H9 (cell line): ENCODE data around the gene CADPS2. TPM values are rescaled to one million over a fixed set of nuclear protein-coding genes. Genes with fewer than 3 reads are reported as not detected.
A peak's percentile ranks its signal among the peaks of the same experiment; 100 is the strongest.

ENCODE experiments used
- DNase-seq: peaks from one replicate; pipeline ENCODE4 v3.0.0-alpha.2; 2017
- H2AFZ ChIP-seq: one replicate; pipeline ENCODE4 v1.6.1; 2013; ENCODE audit warnings: mild to moderate bottlenecking, low read length, control low read depth, moderate library complexity
- H2AK5ac ChIP-seq: 2 replicates; pipeline ENCODE4 v1.6.1; 2013; ENCODE audit warnings: low read length, control low read depth, mixed read lengths; ENCODE audit not compliant: insufficient read length
- H2BK120ac ChIP-seq: one replicate; pipeline ENCODE4 v1.6.1; 2013; ENCODE audit warnings: low read depth, mild to moderate bottlenecking, low read length, control low read depth, inconsistent platforms; ENCODE audit not compliant: poor library complexity, severe bottlenecking
- H2BK12ac ChIP-seq: 2 replicates; pipeline ENCODE4 v1.6.1; 2013; ENCODE audit warnings: low read length, control low read depth, mixed read lengths, low read depth; ENCODE audit not compliant: insufficient read length
- H2BK15ac ChIP-seq: 2 replicates; pipeline ENCODE4 v1.6.1; 2013; ENCODE audit warnings: low read depth, low read length, control low read depth
- H2BK20ac ChIP-seq: one replicate; pipeline ENCODE4 v1.6.1; 2013; ENCODE audit warnings: low read depth, mild to moderate bottlenecking, low read length, control low read depth, inconsistent platforms; ENCODE audit not compliant: poor library complexity, severe bottlenecking
- H2BK5ac ChIP-seq: 2 replicates; pipeline ENCODE4 v1.6.1; 2013; ENCODE audit warnings: low read length, control low read depth, mixed read lengths; ENCODE audit not compliant: insufficient read length
- H3K14ac ChIP-seq: 2 replicates; pipeline ENCODE4 v1.6.1; 2013; ENCODE audit warnings: low read length, control low read depth; ENCODE audit not compliant: insufficient read depth
- H3K18ac ChIP-seq: 2 replicates; pipeline ENCODE4 v1.6.1; 2013; ENCODE audit warnings: low read depth, mild to moderate bottlenecking, mixed read lengths, low read length, control low read depth; ENCODE audit not compliant: insufficient read length
- H3K23ac ChIP-seq: 2 replicates; pipeline ENCODE4 v1.6.1; 2013; ENCODE audit warnings: low read length, control low read depth, mixed read lengths, low read depth; ENCODE audit not compliant: insufficient read length
- H3K23me2 ChIP-seq: 2 replicates; pipeline ENCODE4 v1.6.1; 2013; ENCODE audit warnings: low read depth, mild to moderate bottlenecking, mixed read lengths, low read length, control low read depth; ENCODE audit not compliant: insufficient read length, poor library complexity, severe bottlenecking
- H3K27ac ChIP-seq: 2 replicates; pipeline ENCODE4 v1.5.1; 2013; ENCODE audit warnings: low read length, control low read depth, mixed read lengths, low read depth; ENCODE audit not compliant: insufficient read length
- H3K27me3 ChIP-seq: 2 replicates; pipeline ENCODE4 v1.6.1; 2013; ENCODE audit warnings: low read length, control low read depth, inconsistent platforms; ENCODE audit not compliant: insufficient read depth
- H3K4ac ChIP-seq: 2 replicates; pipeline ENCODE4 v1.6.1; 2013; ENCODE audit warnings: low read depth, mild to moderate bottlenecking, control low read depth, inconsistent platforms, low read length, moderate library complexity
- H3K4me1 ChIP-seq: 2 replicates; pipeline ENCODE4 v1.6.1; 2013; ENCODE audit warnings: low read length, control low read depth, inconsistent platforms; ENCODE audit not compliant: insufficient read depth
- H3K4me2 ChIP-seq: 2 replicates; pipeline ENCODE4 v1.6.1; 2013; ENCODE audit warnings: low read length, control low read depth, mixed read lengths; ENCODE audit not compliant: insufficient read length, insufficient read depth
- H3K56ac ChIP-seq: 2 replicates; pipeline ENCODE4 v1.6.1; 2013; ENCODE audit warnings: low read depth, mild to moderate bottlenecking, mixed read lengths, low read length, control low read depth; ENCODE audit not compliant: insufficient read length
- H3K79me1 ChIP-seq: 2 replicates; pipeline ENCODE4 v1.6.1; 2013; ENCODE audit warnings: low read depth, mild to moderate bottlenecking, moderate library complexity, low read length, control low read depth, inconsistent platforms; ENCODE audit not compliant: insufficient read depth, poor library complexity, severe bottlenecking
- H3K79me2 ChIP-seq: 2 replicates; pipeline ENCODE4 v1.6.1; 2013; ENCODE audit warnings: low read length, control low read depth, inconsistent platforms; ENCODE audit not compliant: insufficient read depth
- H3K9ac ChIP-seq: 2 replicates; pipeline ENCODE4 v1.6.1; 2013; ENCODE audit warnings: low read length, control low read depth, mixed read lengths; ENCODE audit not compliant: insufficient read length; ENCODE audit errors: extremely low read depth
- H3K9me3 ChIP-seq: one replicate; pipeline ENCODE4 v1.6.1; 2013; ENCODE audit warnings: low read depth, low read length, inconsistent platforms; ENCODE audit not compliant: control insufficient read depth
- H3T11ph ChIP-seq: one replicate; pipeline ENCODE4 v1.6.1; 2013; ENCODE audit warnings: mild to moderate bottlenecking, low read length, control low read depth, inconsistent platforms
- H4K20me1 ChIP-seq: one replicate; pipeline ENCODE4 v1.6.1; 2013; ENCODE audit not compliant: control insufficient read depth, insufficient read length, insufficient read depth
- H4K5ac ChIP-seq: 2 replicates; pipeline ENCODE4 v1.6.1; 2013; ENCODE audit warnings: low read depth, mild to moderate bottlenecking, mixed read lengths, low read length, control low read depth; ENCODE audit not compliant: insufficient read length
- H4K8ac ChIP-seq: replicated peaks from 2 replicates; pipeline ENCODE4 v1.6.1; 2013; ENCODE audit warnings: low read length, control low read depth, mixed read lengths, low read depth; ENCODE audit not compliant: insufficient read length
- H4K91ac ChIP-seq: 2 replicates; pipeline ENCODE4 v1.6.1; 2013; ENCODE audit warnings: low read depth, mild to moderate bottlenecking, moderate library complexity, mixed read lengths, low read length, control low read depth; ENCODE audit not compliant: insufficient read length
- H3K27ac Mint-ChIP-seq, 3 experiments: 2 replicates in 2 of 3; 3 replicates in 1 of 3; pipeline ENCODE4 v1.8.0; 2020 to 2021; ENCODE audit warnings: mixed read lengths in 3 of 3, mild to moderate bottlenecking in 1 of 3, moderate library complexity in 1 of 3
- H3K27me3 Mint-ChIP-seq: 2 replicates; pipeline ENCODE4 v1.8.0; 2021; ENCODE audit warnings: low read depth, mild to moderate bottlenecking, moderate library complexity, mixed read lengths
- H3K36me3 Mint-ChIP-seq, 3 experiments: 2 replicates in 2 of 3; 3 replicates in 1 of 3; pipeline ENCODE4 v1.8.0; 2020 to 2021; ENCODE audit warnings: low read depth in 3 of 3, mixed read lengths in 3 of 3; ENCODE audit not compliant: insufficient read depth in 1 of 3
- H3K4me1 Mint-ChIP-seq, 2 experiments: 2 replicates each; pipeline ENCODE4 v1.8.0; 2020; ENCODE audit warnings: mixed read lengths in 2 of 2
- H3K4me3 Mint-ChIP-seq, 2 experiments: 2 replicates in 1 of 2; 3 replicates in 1 of 2; pipeline ENCODE4 v1.8.0; 2020 to 2021; ENCODE audit warnings: mild to moderate bottlenecking in 2 of 2, mixed read lengths in 2 of 2, moderate library complexity in 1 of 2
- H3K9me3 Mint-ChIP-seq, 2 experiments: 2 replicates in 1 of 2; 3 replicates in 1 of 2; pipeline ENCODE4 v1.8.0; 2020; ENCODE audit warnings: mild to moderate bottlenecking in 2 of 2, mixed read lengths in 2 of 2, moderate library complexity in 1 of 2
- CTCF ChIP-seq: fragments of 200-600 bp; sonication (generic); conservative IDR thresholded peaks from 3 replicates; pipeline ENCODE4 v1.8.0; 2021; ENCODE audit warnings: antibody characterized with exemption, mild to moderate bottlenecking
- WGBS: extraction: QIAGEN DNeasy Blood & Tissue Kit; methylation state at CpG from one replicate; pipeline ENCODE4 v1.1.7; 2013; ENCODE audit warnings: missing lambda C conversion rate, low lambda C conversion rate, mixed read lengths; ENCODE audit not compliant: insufficient read length; ENCODE audit errors: extremely low coverage; 5-methylcytosine and 5-hydroxymethylcytosine counted together
- total RNA-seq: library from RNA; stranded (reverse); gene quantifications from 2 replicates; pipeline ENCODE4 v1.2.1, GENCODE V29; 2021

The CADPS2 gene
- total RNA-seq, 1 experiment from 2014 or later = 7.1 TPM

- Histone ChIP-seq H3K4ac (no peak overlapping the region), H3K56ac (no peak overlapping the region), H3K79me2 (no peaks in the 10 kb centered on the region), H2BK12ac (no peak overlapping the region), H3K79me1 (no peaks in the 10 kb centered on the region), H4K5ac (no peak overlapping the region), H3K18ac (no peak overlapping the region), H3K27me3 (no peaks in the 10 kb centered on the region), H3K14ac (no peak overlapping the region), H2AFZ (no peak overlapping the region), H2BK20ac (no peak overlapping the region), H3T11ph (no peak overlapping the region), H4K20me1 (no peaks in the 10 kb centered on the region), H3K23ac (no peak overlapping the region), H4K91ac (no peak overlapping the region), H3K4me1 (peaks cover 9% of the 10 kb centered on the region; the same call in 1 of the 2 replicates), H3K9me3 (no peaks in the 10 kb centered on the region), H2AK5ac (no peak overlapping the region), H2BK5ac (no peak overlapping the region), H2BK120ac (no peak overlapping the region), H3K4me2 (peak overlapping the region; percentile 10), H3K23me2 (no peaks in the 10 kb centered on the region), H4K8ac (no peak overlapping the region), H2BK15ac (no peak overlapping the region), H3K9ac (no peak overlapping the region), H3K27ac (peak overlapping the region; percentile 73)
- Mint-ChIP-seq H3K27ac (peak overlapping the region; percentile 52 to 96 (median 81); a peak in 5 of 7 replicates), H3K4me3 (no peak overlapping the region), H3K27me3 (no peaks in the 10 kb centered on the region), H3K9me3 (no peaks in the 10 kb centered on the region), H3K36me3 (peaks cover 1 to 8% (median 5%) of the 10 kb centered on the region in 3 experiments; a peak in 5 of 7 replicates), H3K4me1 (peaks cover 57 to 60% of the 10 kb centered on the region in 2 experiments)
- WGBS = no CpG with 5 or more reads among the region's 1 CpG
- DNase-seq = no peak
- no peak for TF ChIP-seq CTCF
Measured at GRCh38 chr7:122736183-122736582, 150.1 kb downstream of the CADPS2 start.
